NCI-H2227 (cell line): ENCODE results near the gene PRELID2.
A peak's percentile ranks its signal among the peaks of the same experiment; 100 is the strongest.
"Not testable (repeated sequence)": the region's sequence is repeated elsewhere in the genome, so short reads cannot be mapped to it uniquely, and the experiment has no call there.

Experiments used
- DNase-seq: peaks from one replicate; lab custom pipeline; 2025; ENCODE audit not compliant: unreplicated experiment; lab: John Stamatoyannopoulos, UW

PRELID2 gene

GRCh38 chr5:145834917-145835847 is at the start of gene PRELID2:
Gene PRELID2 (minus strand): TSS chr5:145835342. CDS start chr5:145835251, 91 bp downstream.
- peak; percentile 86 for DNase-seq

GRCh38 chr5:145874765-145875164 is 39.6 kb upstream of the PRELID2 start:
- DNase-seq: no peak

GRCh38 chr5:145872914-145873313 is 37.8 kb upstream of the PRELID2 start, which contains the start of gene GRXCR2:
Gene GRXCR2 (minus strand): TSS chr5:145873014. CDS start chr5:145872968, 46 bp downstream.
- DNase-seq: no peak

GRCh38 chr5:145872486-145872885 is 37.3 kb upstream of the PRELID2 start:
- no peak for DNase-seq

- no peak for DNase-seq
These were observed 34.6 kb upstream of the PRELID2 start for GRCh38 chr5:145869753-145870152.

- no peak for DNase-seq
These were observed 32.7 kb upstream of the PRELID2 start for GRCh38 chr5:145867806-145868205.

GRCh38 chr5:145864432-145864831 is 29.3 kb upstream of the PRELID2 start:
- not testable (repeated sequence) for DNase-seq

GRCh38 chr5:145863003-145863402 is 27.9 kb upstream of the PRELID2 start:
- peak; percentile 1 for DNase-seq

- peak; percentile 17 for DNase-seq
These were observed 24.8 kb upstream of the PRELID2 start for GRCh38 chr5:145859897-145860296.

GRCh38 chr5:145859453-145859852 is 24.3 kb upstream of the PRELID2 start:
- peak; percentile 47 for DNase-seq

GRCh38 chr5:145858959-145859358 is 23.8 kb upstream of the PRELID2 start:
- DNase-seq: no peak

GRCh38 chr5:145856285-145856818 is 21.2 kb upstream of the PRELID2 start:
- peak; percentile 39 for DNase-seq

- peak; percentile 36 for DNase-seq
These were observed 20.7 kb upstream of the PRELID2 start for GRCh38 chr5:145855763-145856267.

- DNase-seq: no peak
These were observed 19.6 kb upstream of the PRELID2 start for GRCh38 chr5:145854651-145855258.

GRCh38 chr5:145853781-145854376 is 18.7 kb upstream of the PRELID2 start:
- no peak for DNase-seq

GRCh38 chr5:145852990-145853389 is 17.8 kb upstream of the PRELID2 start:
- DNase-seq: no peak

- no peak for DNase-seq
These were observed 13.7 kb upstream of the PRELID2 start for GRCh38 chr5:145848854-145849253.

- no peak for DNase-seq
These were observed 12.7 kb upstream of the PRELID2 start for GRCh38 chr5:145847499-145848497.

GRCh38 chr5:145846081-145846480 is 10.9 kb upstream of the PRELID2 start:
- no peak for DNase-seq

- no peak for DNase-seq
These were observed 6.2 kb upstream of the PRELID2 start for GRCh38 chr5:145841299-145841698.
